GM12865 (cell line): ENCODE results near the gene TACR1.

Source experiments
- DNase-seq: peaks from one replicate; pipeline ENCODE4 v3.0.0; 2010; ENCODE audit warnings: low read depth
- H3K4me3 ChIP-seq: 2 replicates; pipeline ENCODE4 v1.5.1; 2011; ENCODE audit warnings: mild to moderate bottlenecking, low read depth, low read length, control low read depth
- TF ChIP-seq, protein P1 (sequence below): IDR thresholded peaks from 2 replicates; pipeline ENCODE4 v1.5.1; 2011; ENCODE audit warnings: low read length, control low read depth, low read depth, inconsistent platforms; ENCODE audit not compliant: insufficient read depth; ENCODE audit errors: missing control alignments

TACR1 gene

GRCh38 chr2:75055820-75056675 lies 143.3 kb downstream of the TACR1 start:
- TF ChIP-seq, protein P1, sequence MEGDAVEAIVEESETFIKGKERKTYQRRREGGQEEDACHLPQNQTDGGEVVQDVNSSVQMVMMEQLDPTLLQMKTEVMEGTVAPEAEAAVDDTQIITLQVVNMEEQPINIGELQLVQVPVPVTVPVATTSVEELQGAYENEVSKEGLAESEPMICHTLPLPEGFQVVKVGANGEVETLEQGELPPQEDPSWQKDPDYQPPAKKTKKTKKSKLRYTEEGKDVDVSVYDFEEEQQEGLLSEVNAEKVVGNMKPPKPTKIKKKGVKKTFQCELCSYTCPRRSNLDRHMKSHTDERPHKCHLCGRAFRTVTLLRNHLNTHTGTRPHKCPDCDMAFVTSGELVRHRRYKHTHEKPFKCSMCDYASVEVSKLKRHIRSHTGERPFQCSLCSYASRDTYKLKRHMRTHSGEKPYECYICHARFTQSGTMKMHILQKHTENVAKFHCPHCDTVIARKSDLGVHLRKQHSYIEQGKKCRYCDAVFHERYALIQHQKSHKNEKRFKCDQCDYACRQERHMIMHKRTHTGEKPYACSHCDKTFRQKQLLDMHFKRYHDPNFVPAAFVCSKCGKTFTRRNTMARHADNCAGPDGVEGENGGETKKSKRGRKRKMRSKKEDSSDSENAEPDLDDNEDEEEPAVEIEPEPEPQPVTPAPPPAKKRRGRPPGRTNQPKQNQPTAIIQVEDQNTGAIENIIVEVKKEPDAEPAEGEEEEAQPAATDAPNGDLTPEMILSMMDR, result no peak
- DNase-seq, result peak; percentile 94
- peak overlapping the region; percentile 31 for H3K4me3 ChIP-seq

GRCh38 chr2:75055142-75055819 lies 144.0 kb downstream of the TACR1 start:
- DNase-seq, result peak; percentile 47
- TF ChIP-seq, protein P1, result no peak
- H3K4me3 ChIP-seq, result no peak overlapping the region

DNA sequence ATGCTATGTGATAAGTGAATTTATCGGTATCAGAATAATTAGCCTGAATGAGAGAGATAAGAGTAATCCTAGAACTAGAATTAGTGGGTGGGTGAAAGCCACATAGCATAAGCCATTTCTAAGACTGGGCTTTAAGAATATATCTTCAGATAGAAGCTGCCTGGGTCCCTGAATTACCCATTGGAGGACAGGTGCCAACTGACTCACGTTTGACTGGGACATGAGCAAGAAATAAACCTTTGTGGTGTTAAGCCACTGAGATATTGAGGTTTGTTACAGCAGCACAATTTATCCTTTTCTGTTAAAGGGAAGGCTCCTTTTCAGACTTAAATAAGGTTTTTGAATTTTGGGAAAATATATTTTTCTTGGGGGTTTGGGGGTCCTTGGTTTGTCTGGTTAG lies 145.0 kb downstream of the TACR1 start:
- TF ChIP-seq, protein P1, result no peak
- H3K4me3 ChIP-seq, result no peak overlapping the region
- no peak for DNase-seq

DNA sequence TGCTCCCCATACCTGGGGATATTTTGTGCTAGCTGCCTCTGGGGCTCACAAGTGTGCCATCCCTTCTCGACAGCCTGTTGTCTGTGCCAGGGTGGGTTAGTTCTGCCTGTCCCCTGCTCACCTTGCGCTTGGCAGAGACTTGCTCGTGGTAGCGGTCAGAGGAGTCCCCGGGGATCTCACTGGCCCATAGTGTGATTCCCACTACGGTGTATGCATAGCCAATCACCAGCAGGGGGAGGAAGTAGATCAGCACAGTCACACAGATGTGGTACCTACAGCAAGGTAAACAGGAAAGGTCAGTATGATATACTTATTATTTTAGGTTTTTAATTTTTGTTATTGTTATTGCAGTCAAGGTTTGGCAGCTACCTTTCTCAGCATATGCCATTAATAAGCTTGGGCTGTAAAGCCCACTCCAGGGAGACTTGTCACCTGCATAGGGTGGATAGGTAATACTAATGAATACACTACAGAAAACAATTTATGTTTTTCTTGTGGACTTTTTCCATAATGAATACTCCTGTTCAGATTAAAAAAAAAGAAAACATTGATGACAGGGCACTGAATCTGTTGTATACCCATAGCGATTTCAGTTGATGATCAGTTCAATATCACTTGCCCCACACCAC lies 145.7 kb downstream of the TACR1 start:
- peak; percentile 82 for DNase-seq
- no peak overlapping the region for H3K4me3 ChIP-seq
- TF ChIP-seq, protein P1, result peak; percentile 84

GRCh38 chr2:75047992-75048625 lies 151.2 kb downstream of the TACR1 start:
- no peak overlapping the region for H3K4me3 ChIP-seq
- TF ChIP-seq, protein P1, result no peak
- DNase-seq, result no peak

- H3K4me3 ChIP-seq, result no peak overlapping the region
- DNase-seq, result no peak
- TF ChIP-seq, protein P1, result no peak
Measured at GRCh38 chr2:75047189-75047991, 151.9 kb downstream of the TACR1 start.
